Umbilical cord (tissue), 2 donors: ENCODE results near the gene C1orf174. TPM values are rescaled to one million over a fixed set of nuclear protein-coding genes. Genes with fewer than 3 reads are reported as not detected.

ENCODE experiments used
- DNase-seq: peaks from one replicate; pipeline ENCODE4 v3.0.0-alpha.2; 2015; ENCODE audit warnings: low spot score
- total RNA-seq: library from RNA; depleted of rRNA; stranded (reverse); fragments of >200 nt; gene quantifications from one replicate; pipeline ENCODE4 v1.2.3, GENCODE V29; 2014; ENCODE audit warnings: low replicate concordance; ENCODE audit not compliant: insufficient read depth

C1orf174 gene
- total RNA-seq, 1 donor from 2014 or later = 28.4 TPM

- DNase-seq = no peak
These were observed 10.1 kb upstream of the C1orf174 start for GRCh38 chr1:3910049-3910731.

DNA sequence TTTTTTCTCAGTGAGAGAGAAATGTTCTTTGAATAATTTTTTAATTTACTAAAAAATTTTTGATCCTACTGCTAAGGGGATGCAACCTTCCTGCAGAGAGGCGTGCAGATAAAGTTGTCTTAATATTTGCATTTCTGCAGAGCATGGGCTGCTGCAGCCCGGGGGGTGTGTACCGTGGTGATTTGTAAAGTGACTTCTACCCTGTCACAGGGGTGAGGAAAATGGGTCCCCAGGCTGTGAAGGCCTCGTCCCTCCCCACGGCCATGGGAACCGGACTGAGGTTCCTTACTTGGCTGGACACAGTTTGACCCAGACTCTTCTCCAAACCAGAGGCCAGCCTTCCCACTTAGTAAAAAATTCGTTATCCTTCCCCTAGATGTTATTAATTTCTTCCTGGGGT is 9.5 kb upstream of the C1orf174 start:
- DNase-seq = no peak

DNA sequence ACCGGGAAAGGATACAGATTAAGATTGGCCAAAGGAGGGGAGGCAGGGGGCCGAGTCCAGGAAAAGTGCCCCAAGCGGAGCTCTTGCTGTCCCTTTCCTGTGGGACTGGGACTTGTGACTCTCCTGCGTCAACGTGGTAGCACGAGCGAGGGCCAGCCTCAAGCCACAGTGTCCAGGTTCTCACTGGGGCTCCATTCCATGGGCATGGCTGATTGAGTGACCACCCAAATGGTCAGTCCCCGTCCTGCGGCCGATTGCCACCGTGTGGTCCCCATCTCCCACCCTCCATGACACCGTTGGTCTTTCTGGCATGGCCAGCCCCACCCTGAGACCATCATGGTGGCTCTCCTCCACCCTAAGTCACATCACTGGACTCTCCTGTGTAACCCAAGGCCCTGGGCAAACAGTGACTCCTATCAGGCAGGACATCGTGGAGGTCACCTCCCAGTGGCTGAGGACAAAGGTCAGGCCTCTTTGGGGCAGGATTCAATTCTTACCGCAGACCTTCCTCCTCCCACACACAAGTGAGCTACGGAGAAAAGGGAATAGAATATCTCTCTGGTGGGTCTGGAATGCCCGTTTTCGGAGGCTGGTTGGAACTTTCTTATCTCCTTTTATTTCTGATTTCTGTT is 8.9 kb upstream of the C1orf174 start:
- DNase-seq = no peak

DNA sequence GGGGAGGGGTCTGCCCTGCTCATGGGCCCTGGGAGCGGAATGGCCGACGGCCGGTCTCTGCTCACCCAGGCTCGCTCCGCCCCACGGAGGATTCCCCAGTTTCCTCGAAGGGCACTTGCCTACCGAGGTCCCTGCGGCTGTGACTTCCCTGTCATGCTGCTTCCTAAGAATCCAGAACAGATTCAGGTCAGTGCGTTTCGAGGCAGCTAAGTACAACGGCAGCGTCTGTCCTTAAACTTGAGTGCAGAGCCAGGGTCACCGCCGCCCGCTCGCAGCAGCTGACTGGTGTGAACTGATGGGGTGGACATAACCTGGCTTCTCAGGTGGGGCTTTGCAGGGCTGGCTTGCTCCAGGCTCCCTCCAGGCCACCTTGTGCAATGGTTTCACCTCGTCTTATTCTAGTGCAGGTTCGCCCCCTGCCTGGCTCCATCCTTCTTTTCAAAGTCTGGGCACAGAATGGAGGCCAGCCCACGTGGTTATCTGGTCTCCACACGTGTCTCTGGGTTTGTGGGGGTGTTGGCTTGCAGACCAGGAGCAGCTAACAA is 7.6 kb upstream of the C1orf174 start:
- DNase-seq = no peak

- no peak for DNase-seq
These were observed 7.0 kb upstream of the C1orf174 start for GRCh38 chr1:3907031-3907534.

- DNase-seq = no peak
These were observed 6.6 kb upstream of the C1orf174 start for GRCh38 chr1:3906672-3907020.

GRCh38 chr1:3905953-3906671 is 6.0 kb upstream of the C1orf174 start:
- DNase-seq = no peak

- no peak for DNase-seq
These were observed 5.3 kb upstream of the C1orf174 start for GRCh38 chr1:3905266-3905952.

DNA sequence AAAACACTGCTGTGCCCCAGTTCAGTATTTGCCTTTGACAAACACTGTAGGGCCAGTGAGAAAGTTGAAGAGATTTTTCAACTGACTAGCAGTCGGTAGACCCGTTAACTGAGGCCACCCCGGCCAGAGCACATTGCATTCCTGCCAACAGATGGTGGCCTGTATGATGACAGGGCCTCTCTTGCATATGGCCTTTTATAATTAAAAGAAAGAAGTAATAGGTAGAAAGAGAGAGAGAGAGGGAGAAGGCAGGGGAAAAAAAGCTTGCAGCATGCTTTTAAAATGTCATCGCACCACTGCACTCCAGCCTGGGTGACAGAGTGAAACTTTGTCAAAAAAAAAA is 4.7 kb upstream of the C1orf174 start:
- no peak for DNase-seq

DNA sequence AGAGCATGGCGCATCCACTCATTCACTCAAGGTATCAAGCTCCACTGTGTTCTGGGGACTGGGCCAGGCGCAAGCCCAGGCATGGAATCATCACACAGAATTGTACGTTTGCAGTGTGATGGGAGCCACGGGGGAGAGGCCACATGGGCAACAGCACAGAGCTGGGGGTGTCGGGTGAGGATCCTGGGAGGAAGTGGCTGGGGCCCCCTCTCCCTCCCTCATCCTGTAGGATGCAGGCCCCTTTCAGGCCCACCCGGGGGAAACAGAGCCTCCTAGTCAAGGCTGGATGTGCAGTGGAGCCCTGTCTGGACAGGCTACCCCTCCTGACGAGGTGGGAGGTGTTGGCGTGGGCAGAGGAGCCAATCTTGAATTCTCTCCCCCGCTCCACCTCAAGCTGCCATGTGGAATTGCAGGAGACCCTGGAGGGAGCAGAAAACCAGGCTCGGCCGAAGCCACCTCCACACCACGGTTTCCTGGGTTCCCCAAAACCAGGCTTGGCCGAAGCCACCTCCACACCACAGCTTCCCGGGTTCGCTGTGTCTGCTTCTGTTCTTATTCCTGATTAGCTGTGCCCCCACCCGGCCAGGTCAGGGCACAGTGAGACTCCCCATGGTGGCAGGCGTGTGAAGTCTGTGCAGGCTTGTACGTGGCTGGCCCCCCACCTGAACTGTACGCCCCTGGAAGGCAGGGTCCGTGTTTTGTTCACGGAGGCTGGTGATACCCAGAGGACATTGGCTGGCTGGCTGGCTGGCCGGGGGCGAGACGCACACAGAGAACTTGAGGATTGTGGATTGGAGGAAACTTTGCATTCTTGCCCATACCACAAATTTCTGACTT is 4.2 kb upstream of the C1orf174 start:
- no peak for DNase-seq

DNA sequence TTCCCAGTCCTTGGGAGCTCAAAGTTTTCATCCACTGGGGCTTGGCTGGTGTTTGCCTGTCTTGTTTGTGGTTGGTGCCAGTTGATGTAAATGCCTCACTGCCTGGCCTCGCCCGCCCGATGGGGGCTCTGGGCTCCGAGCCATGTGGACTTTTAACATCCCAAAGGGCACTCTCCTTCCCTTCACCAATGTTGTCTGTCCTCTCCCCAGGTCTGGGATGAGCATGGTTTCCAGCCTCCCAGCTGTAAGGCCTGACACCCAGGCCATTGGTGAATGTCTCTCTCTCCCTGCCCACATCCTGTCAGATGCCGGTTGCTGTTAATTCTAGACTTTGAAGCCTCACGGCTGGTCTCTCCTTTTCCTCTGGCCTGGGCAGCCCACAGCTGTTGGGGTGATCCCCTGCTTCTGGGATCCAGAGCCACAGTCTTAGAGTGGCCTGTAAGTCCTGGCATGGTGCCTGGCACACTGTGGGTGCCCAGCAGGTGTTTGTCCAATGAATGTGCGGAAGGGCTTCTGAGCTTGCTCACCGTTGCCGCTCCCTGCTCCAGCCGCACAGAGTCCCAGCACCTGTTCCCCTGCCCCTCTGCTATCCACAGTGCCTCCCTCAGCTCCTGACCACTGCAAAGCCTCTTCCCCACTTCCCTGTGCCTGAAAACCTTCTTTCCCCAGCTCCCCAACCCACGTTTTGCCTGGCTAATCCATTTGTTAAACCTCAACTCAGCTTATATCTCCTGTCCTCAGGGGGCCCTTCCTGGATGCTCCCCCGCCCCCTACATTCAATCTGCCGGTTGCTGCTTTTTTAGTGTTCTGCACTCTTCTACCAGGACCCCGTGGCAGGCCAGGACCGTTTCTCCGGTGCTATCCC is 3.3 kb upstream of the C1orf174 start:
- no peak for DNase-seq

GRCh38 chr1:3902571-3903091 is 2.6 kb upstream of the C1orf174 start:
- DNase-seq = no peak

GRCh38 chr1:3902111-3902511 is 2.0 kb upstream of the C1orf174 start:
- DNase-seq = no peak

- peak; percentile 98 for DNase-seq
These were observed 977 bp upstream of the C1orf174 start for GRCh38 chr1:3900969-3901529.

- no peak for DNase-seq
These were observed 320 bp downstream of the C1orf174 start for GRCh38 chr1:3899754-3900149.

GRCh38 chr1:3898994-3899753 is 898 bp downstream of the C1orf174 start:
- no peak for DNase-seq

GRCh38 chr1:3898475-3898735 is 1.7 kb downstream of the C1orf174 start:
- DNase-seq = no peak

DNA sequence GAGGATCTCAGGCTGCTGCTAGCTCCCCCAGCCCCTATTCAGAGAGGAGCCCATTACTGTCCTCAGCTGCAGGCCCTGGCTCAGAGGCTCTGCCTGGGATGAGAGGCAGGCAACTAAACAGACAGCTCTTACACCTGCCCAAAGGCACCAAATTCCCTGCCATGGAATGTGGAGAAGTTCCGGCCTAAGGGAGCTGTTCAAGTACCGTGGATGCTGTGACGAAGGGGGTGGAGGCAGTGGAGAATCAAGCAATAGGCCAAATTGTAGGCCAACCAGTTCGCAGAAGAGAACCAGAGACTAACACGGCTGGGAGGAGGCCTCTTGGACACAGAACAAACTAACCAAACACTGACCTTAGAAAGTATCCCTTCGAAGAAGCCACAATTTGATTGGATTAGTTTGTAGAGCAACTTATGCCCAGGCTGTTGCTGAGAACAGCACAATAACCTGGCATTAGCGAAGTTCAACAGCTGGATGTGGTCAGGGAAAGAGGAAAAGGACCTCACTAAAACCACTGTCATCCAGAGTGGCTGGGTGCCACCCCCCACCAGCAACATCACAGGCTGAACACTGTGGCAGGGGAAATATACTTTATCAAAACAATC is 3.6 kb downstream of the C1orf174 start:
- DNase-seq = no peak

DNA sequence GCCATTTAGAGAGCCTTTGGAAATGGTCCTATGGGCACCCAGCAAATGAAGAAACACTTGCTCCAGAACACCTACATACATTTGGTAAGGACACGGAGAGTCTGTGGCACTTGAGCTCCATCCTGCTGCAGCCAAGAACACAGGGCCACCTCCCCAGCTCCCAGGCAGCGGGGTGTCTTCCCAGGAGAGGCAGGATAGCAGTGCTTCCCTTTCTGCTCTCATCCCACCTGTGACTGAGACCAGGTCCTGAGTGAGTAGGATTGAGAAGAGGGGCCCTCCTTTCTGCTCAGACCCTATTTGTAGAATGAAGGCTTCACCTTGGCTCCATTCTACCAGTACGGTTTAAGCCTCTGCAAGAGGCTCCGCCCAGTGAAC is 4.1 kb downstream of the C1orf174 start:
- DNase-seq = no peak
